ENCODE data around the gene IL1A.
"Not testable (repeated sequence)": the region's sequence is repeated elsewhere in the genome, so short reads cannot be mapped to it uniquely, and the experiment has no call there.

Gene IL1A, protein sequence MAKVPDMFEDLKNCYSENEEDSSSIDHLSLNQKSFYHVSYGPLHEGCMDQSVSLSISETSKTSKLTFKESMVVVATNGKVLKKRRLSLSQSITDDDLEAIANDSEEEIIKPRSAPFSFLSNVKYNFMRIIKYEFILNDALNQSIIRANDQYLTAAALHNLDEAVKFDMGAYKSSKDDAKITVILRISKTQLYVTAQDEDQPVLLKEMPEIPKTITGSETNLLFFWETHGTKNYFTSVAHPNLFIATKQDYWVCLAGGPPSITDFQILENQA

DNA sequence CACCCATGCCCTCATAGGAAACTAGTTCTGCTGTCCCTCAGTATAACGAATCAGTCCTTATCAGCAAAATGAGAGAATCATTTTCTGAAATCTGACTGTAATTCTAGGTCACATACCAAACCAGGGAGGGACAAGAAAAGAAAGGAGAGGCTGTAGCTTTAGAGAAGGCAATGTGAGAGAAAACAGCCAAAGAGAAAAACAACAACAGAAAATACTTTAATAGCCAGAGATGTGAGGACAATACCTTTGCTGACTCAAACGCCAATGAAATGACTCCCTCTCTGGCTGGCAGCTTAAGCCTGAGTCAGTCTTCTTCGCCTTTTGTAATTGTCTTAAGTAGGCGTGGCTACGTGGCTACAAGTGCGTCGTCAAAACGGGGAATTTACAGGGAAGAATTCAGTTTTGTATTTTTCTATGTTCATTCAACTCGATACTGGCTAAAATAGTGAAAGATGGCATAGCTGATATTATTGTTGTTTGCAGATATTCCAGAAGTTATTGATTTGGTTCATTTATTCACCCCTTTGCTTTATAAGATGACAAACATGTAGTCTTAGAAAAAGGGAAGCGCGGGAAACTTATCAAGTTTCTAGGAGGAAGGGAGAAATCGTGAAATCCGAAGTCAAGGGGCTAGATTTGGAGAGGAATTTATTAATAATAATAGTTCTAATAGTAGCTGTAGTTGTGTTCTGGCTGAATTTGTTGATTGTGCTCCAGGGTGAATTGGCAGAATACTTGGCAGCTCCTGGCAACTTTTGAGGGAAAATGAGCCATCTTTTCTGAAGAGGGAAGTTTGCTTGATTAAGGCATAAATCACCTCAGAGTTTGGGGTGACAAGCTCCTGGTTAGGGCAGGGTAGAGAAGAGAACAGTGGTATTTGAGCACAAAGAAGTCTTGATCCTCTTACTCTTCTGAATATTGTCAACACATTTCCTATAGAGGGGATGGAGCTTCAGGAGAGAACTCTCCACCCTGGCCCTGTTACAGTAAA is at the start of gene IL1A:
IL1A (minus strand) TSS at position 295 of the 991 bp plus-strand sequence. CDS start 723 bp downstream, outside the sequence.
- DNase-seq = no peak

DNA sequence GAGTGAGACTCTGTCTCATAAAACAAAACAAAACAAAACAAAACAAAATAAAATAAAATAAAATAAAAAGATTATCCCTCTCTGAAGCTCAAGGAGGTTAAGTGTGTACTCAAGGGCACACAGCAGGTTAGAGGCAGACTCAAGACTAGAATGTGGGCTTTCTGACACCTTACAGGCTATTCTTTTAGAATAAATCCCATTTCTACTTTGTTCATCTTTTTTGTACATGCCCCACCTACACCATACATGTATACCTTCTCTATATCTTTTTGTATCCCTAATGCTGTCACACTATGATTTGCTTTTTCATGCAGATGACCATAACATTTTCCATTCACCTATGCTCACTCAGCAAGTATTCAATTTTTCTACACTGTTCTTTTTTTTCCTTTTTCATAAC is 49.7 kb upstream of the IL1A start:
- no peak for DNase-seq

DNA sequence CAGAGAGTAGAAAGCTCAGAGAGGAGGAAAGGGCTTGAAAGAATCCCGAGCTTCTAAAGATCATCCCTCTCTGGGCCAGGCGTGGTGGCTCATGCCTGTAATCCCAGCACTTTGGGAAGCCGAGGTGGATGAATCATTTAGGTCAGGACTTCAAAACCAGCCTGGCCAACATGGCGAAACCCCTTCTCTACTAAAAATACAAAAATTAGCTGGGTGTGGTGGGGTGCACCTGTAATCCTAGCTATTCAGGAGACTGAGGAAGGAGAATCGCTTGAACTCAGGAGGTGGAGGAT is 49.3 kb upstream of the IL1A start:
- DNase-seq = not testable (repeated sequence)

DNA sequence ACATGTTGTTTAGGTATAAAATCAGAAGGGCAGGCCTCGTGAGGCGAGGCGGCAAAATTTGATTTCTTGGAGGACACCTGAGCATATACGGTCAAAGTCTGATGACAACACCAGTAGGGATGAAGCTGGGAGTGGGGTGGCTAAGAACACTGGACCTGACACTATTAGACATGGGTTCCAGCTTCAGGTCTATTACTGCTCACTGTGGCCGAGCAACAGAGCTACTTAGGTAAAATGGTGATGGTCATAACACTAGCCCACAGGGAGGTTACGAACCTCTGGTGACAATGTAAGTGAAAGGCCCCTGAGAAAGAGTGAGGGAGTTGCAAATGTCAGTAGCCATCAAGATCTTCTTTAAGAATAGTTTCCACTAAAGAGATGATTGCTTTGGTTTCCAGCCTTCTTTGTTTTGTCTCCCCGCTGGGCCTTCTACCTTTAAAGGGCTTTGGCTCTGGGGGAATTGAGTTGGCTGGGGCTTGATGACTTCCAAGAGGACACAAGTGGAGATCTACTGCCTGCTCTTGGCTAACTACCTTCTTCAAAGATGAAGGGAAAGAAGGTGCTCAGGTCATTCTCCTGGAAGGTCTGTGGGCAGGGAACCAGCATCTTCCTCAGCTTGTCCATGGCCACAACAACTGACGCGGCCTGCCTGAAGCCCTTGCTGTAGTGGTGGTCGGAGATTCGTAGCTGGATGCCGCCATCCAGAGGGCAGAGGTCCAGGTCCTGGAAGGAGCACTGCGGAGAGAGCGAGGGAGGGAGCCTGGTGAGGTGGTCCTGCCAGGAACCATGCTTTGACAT is 48.7 kb upstream of the IL1A start:
- no peak for DNase-seq

DNA sequence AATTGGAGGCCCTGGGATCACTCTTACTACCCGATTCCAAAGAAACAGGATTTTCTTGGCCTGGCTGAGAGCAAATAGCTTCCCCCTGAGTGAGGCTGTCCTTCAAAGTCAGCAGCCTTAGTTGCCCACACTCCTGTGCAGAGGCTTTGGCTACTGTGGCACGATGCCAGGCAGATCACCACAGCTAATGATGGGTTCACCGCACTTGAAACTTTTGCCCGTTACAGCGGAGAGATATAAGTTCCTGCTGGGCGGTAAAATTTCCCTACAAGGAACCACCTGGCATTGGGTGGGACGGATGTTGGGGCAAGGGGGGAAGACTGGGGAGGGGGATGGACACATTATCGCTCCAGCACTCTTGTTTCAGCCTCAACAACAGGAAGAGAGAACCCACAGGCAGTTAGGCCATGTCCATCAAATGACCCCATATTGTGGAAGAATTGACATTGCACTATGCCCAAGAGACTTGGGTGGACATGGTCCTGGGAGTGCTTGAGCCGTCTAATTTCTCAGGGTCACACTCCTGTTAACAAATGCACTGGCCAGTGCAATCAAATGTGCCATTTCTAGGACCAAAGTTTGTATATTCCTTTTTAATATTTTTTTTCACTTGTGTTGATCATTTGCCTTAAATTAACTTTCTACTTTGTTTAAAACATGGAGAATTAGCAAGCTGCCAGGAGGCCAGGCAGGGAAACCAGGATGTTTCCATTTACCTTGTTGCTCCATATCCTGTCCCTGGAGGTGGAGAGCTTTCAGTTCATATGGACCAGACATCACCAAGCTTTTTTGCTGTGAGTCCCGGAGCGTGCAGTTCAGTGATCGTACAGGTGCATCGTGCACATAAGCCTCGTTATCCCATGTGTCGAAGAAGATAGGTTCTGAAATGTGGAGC is 47.9 kb upstream of the IL1A start:
- no peak for DNase-seq

DNA sequence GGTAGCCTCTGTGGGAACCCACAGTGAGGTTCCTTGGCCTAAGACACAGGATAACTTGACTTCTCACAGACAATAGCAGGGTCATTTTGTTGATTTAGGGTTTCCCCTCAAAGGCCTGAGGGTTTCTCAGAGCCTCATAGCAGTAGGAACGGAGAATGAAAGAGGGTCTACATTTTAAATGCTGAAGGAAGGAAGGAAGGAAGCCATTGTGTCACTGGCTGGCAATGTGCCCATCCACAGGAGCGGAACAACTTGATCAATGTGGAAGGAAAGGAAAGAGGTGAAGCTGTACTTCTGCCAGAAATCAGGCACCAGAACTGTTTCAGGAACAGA is 47.2 kb upstream of the IL1A start:
- DNase-seq = no peak

DNA sequence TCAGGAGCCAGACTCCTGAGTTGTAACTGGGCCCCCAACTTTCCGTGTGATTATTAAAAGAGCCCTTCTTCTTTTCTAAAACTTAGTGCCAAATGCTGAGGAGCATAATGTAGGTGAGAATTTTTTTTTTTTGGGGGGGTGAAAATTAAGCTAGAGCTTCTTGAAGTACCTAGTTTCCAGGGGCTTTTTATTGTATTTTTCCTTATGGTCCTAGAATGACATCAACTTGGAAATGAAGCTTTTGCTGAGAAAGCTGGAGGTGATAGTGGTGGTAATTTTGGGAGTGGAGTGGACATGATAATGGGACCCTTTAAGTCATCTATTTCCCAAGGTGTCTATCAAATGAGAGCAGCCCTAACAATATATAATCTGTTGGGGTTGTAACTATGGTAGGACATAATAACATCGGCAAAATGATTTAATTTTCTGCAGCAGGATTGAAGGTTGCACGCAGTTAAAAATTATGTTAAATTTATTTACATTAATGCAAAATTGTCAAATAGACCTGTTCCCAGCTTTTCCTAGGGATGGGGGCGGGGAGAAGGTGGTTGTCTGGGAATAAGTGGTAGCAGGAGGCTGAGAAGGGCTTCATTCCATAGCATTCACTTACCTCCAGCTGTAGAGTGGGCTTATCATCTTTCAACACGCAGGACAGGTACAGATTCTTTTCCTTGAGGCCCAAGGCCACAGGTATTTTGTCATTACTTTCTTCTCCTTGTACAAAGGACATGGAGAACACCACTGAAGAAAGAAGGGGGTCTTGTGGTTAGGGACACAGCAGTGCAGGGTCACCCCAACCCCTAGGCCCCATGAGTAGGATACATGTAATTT is 46.6 kb upstream of the IL1A start:
- no peak for DNase-seq

DNA sequence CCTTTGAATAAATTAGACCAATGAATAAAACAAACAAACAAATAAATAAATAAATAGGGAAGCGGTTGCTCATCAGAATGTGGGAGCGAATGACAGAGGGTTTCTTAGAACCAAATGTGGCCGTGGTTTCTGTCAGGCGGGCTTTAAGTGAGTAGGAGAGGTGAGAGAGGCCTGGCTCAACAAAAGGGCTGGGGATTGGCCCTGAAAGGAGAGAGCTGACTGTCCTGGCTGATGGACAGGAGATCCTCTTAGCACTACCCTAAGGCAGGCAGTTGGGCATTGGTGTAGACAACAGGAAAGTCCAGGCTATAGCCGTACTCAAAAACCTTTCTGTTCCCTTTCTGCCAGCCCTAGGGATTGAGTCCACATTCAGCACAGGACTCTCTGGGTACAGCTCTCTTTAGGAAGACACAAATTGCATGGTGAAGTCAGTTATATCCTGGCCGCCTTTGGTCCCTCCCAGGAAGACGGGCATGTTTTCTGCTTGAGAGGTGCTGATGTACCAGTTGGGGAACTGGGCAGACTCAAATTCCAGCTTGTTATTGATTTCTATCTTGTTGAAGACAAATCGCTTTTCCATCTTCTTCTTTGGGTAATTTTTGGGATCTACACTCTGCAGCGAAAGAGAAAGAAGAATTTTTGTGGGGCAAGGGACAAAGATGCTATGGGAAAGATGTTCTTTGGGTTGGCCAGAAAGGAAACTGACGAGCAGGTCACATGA is 45.8 kb upstream of the IL1A start:
- DNase-seq = no peak

DNA sequence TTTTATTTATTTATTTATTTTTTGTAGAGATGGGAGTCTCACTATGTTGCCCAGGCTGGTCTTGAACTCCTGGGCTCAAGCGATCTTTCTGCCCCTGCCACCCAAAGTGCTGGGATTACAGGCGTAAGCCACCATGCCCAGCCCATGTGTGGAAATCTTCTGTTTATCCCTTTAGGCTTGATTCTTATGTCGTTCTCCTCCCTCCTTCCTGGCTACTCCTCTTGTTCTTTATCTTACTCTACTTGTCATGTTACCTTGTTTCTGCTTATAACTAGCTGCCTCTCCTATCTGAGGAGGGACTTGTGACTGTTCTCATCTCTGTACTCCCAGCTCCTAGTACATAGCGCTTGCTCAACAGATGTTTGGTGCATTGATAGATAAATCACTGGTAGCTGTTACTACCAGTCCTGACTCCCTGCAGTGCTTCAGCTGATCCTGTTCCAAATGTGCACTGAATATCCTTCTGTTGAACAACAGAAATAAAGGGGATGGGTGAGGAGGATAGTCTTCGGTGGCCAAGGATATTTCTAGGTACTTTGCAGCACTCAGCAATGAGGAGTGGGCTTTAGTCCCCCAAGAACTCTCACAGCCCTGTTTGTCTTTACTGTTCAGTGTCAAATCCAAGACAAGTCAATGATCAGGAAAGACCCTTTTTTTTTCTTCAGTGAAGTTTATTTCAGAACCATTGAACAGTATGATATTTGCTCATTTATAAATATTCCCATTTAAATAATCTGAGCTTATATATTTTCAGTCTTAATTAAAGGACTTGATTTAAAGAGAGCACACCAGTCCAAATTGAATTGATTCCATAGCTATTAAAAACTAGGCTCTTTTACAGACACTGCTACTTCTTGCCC is 45.0 kb upstream of the IL1A start:
- no peak for DNase-seq

DNA sequence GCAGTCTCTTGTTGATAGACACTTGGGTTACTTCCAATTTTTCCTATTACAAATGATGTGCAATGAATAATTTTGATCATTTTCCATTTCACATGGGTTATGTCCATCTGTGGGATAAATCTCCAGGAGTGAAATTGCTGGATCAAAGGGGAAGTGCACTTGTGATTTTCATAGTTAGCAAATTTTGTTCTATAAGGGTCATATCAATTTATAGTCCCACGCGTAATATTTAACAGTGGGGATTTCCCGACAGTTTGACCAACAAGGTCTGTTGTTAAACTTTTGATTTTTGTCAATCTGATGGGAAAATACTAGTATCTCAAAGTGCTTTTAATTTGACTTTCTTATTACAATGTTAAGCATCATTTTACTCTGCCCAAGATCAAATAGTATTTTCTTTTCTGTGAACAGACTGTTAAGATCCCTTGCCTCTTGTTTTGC is 44.0 kb upstream of the IL1A start:
- DNase-seq = no peak

DNA sequence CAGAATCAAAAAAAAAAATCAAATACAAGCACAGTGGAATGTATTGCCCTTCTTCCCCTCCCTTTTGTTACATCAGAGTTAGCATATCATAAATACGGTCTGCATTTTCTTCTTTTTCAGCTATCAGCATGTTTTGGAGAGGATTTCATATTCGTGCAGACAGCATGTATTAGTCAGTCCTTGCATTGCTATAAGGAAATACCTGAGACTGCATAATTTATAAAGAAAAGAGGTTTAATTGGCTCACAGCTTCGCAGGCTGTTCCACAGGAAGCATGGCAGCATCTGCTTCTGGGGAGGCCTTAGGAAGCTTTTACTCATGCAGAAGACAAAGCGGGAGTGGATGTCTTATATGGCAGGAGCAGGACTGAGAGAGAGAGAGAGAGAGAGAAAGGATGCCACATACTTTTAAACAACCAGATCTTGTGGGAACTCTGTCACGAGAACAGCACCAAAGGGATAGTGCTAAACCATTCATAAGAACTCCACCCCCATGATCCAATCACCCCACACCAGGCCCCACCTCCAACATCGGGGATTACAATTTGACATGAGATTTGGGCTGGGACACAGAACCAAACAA is 43.4 kb upstream of the IL1A start:
- no peak for DNase-seq

DNA sequence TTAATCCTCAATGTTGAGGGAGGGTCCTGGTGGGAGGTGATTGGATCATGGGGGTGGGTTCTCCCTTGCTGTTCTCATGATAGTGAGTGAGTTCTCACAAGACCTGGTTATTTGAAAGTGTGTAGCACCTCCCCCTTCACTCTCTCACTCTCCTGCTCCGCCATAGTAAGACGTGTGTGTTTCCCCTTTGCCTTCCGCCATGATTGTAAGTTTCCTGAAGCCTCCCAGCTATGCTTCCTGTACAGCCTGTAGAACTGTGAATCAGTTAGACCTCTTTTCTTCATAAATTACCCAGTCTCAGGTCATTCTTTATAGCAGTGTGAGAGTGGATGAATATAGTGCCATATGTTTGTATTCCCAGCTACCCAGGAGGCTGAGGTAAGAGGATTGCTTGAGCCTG is 42.7 kb upstream of the IL1A start:
- no peak for DNase-seq

DNA sequence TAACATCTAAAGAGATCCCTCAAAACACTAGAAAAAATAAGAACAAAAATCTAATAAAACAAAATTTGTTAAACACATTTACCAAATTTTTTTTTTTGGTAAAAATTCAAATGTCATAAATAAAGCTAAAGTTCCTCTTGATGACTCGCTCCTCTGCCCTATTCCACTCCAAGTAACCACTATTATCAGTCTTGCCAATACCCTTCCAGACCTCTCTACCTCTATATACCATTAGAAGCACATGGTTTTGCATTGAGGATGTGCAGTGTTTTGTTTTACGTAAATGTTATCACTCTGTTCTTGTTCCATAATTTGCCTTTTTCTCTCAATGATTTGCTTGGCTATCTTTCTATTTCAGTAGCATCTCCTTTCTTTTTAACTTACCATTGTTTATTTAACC is 41.4 kb upstream of the IL1A start:
- no peak for DNase-seq

DNA sequence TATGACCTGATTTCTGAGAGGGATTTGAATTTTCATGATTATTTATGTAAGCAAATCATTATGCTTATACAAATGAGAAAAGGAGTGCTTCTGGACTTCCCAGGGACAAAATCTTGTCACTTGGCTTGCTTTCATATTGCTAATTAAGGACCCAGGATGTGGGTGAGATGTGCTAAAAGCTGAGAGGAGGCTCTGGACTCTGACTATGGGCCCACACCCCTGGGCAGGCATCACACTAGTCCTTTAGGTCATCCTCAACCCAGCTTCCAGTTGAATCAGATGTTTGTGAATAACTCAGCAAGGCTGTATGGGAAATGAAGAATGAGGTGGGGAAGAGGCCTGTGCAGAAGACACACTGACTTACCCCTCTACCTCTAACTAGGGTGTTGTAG is 40.4 kb upstream of the IL1A start:
- no peak for DNase-seq

DNA sequence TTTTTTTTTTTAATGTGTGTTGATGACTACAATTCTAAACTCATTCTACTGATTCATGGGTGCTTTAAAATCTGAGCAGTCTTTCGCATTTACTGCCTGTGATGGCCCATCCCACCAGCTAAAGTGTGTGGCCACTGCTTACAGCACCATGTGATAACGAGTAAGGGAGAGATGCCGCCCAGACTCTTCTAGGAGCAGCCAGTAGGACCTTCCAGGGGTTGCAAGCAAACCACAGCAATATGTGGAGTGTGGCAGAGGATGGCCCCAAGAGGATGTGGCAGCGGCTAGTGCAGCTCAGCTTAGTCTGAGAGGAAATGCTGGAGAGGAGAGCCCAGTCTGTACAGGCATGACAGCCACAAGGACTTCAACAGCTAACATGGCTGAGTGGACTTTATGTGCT is 37.4 kb upstream of the IL1A start:
- no peak for DNase-seq

DNA sequence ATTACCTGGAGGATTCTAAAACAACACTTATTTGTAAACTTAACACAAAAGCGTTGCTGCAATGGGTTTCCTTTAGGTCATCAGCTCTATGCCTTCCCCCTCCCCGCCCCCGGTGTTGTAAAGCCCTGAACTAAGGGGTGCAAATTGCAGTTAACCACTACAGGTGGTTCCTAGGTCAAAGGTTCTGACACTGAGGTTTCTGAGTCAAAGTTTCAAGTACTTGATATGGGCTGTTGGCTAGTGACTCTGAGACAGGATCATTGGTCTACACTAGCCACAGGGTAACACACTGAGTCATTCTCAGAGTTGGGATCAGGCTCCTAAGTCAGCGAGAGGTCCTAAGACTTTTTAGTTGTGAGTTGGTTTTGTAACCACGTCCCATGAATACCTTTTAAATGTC is 36.8 kb upstream of the IL1A start:
- no peak for DNase-seq

DNA sequence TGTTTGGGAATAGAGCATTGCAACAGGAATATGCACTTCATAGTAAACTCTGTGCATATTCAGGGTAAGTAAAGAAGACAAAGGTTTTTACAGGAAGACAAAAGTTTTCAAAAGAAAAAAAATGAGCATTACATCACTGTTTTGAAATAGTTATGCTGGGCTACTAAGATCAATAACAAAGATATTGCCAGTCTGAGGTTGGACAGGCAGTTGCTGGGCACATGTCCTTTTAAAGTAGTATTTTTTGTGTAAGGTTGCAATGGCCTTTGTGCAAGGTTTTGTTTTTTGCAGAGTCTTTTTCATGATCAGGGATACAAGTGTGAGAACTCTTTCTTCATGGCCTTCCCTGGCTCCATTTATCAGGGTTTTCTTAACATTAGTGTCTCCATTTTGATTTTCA is 36.0 kb upstream of the IL1A start:
- no peak for DNase-seq

DNA sequence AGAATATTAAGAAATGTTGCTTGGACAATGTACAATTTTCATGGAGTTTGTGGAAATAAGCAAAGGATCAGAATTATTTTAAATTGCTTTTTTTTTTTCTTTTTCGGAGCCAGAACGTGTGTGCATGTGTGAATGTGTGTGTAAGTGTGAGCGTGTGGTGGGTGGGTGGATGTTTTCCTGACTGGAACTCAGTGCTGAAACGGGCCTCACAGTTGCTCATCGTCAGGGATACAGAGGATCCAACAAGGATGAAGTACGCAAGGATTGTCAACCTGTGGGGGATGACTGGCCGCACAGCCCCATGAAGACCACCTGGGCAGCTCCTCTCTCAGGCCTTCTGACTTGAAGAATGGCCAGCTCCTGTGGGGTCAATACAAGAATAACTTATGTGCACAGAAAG is 34.8 kb upstream of the IL1A start:
- no peak for DNase-seq

DNA sequence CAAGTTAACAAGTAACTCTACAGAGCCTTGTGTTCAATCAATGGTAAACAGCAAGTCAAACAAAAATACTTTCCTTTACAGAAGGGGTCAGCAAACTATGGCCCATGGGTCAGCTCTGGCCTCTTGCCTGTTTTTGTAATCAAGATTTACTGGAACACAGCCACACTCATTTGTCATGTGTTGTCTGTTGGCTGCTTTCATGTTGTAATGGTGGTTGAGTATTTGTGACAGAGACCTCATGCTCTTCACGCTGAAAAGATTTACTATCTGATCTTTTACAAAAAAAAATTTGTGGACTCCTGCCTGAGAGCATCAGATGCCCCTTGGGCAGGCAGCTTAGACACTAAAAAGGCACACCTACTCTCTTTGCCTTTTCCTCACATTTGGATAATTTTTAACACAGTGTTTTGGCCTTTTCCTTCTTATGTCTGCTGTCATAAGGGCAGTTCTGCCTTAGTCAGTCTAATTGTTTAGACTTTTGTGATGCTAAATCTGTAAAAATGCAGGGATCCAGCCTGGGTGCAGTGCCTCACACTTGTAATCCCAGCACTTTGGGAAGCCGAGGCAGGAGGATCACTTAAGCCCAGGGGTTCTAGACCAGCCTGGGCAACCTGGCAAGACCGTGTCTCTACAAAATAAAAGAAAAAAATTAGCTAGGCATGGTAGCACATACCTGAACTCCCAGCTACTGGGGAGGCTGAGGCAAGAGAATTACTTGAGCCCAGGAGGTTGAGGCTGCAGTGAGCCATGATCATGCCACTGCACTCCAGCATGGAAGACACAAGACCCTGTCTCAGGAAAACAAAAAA is 34.0 kb upstream of the IL1A start:
- no peak for DNase-seq

All from NCI-H187 treated with DMSO at 0.1 percent for 48 hours (cell line).